ENCODE data around the gene EXOSC6. TPM values are rescaled to one million over a fixed set of nuclear protein-coding genes. Genes with fewer than 3 reads are reported as not detected.
"Not testable (repeated sequence)": the region's sequence is repeated elsewhere in the genome, so short reads cannot be mapped to it uniquely, and the experiment has no call there.

Gene EXOSC6
- total RNA-seq, 1 experiment from 2014 or later: 20.9 TPM

DNA sequence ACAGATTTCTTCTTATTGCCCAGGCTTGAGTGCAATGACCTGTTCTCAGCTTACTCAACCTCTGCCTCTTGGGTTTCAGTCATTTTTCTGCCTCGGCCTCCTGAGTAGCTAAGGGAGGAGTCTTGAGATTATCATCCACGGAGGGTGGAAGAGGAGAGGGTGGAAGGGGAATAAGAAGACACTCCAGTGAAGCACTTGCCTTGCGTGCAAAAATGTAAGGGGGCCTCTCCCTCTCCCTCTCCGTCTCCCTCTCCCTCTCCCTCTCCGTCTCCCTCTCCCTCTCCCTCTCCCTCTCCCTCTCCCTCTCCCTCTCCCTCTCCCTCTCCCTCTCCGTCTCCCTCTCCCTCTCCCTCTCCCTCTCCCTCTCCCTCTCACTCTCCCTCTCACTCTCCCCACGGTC is 48.2 kb downstream of the EXOSC6 start:
- not testable (repeated sequence) for DNase-seq (ENCODE audit: extremely low read depth, low read depth)

DNA sequence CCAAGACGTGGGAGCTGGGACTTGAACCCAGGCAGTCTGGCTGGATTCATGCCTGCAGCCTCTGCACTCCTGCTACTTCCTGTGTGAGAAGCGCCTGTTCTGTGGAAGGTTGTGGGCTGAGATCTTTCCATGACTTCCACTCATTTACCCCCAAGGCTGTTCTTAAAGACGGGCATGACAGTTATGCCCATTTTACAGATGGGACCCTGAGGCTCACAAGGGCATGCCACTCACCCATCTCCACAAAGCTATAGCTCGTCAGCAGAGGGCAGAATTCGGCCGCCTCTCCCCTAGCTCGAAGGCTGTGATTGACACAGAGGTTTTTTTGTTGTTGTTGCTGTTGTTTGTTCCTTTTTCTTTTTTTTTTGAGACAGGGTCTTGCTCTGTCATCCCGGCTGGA is 51.7 kb downstream of the EXOSC6 start:
- DNase-seq (ENCODE audit: extremely low read depth, low read depth): not testable (repeated sequence)

GRCh38 chr16:70199170-70199569 is 52.6 kb downstream of the EXOSC6 start:
- not testable (repeated sequence) for DNase-seq (ENCODE audit: extremely low read depth, low read depth)

- DNase-seq (ENCODE audit: extremely low read depth, low read depth): not testable (repeated sequence)
Measured at GRCh38 chr16:70198666-70199065, 53.1 kb downstream of the EXOSC6 start.

DNA sequence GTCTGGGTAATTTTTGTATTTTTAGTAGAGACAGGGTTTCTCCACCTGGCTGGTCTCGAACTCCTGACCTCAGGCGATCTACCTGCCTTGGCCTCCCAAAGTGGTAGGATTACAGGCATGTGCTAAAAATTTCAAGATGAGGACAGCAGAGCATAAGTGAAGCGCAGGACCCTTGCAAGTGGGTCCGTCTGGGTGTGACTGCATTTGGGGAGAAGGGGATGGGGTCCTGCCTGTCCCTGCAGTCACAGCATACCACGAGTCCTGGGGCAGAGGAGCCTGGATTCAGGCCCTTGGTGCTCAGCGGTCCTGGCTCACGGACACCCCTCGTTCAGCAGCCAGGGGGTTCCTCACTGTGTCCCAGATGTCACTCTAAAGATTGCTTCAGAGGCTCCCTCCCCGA is 53.5 kb downstream of the EXOSC6 start:
- DNase-seq (ENCODE audit: extremely low read depth, low read depth): not testable (repeated sequence)

DNA sequence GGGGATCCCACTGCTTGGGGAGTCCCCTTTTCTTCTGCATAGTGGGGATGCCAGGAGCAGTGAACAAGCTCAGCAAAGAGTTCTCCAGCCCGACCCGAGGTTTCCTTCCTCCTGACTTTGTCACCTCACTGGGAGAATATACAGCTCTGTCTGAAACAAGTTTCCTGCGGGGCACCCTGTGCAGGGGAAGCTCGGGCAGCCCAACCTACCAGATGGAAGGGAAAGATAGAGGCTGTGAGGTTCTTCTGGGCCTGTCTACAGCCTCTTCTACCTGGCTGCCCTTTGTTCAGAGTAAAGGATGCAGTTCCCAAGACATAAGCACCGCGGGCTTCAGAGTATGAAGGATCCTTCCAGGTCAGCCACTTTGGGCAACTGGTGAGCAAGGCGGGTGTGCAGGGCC is 54.1 kb downstream of the EXOSC6 start:
- DNase-seq (ENCODE audit: extremely low read depth, low read depth): not testable (repeated sequence)

Small RNA genes within 50 kb of the gene (small RNA-seq; reads per million reads assigned to genes)
- gene AC009060.2 (0 reads per million in 2 experiments), gene RN7SL279P (0 reads per million in 2 experiments)

Other genes with a start within 250 kb of the EXOSC6 start
- gene PDPR, start 137.6 kb downstream of the EXOSC6 start, total RNA-seq (2014; rRNA removed; shearing (Covaris generic)): 6.2 and 8.1 TPM in 2 replicates
- 0.30 TPM in 1 of 2 replicates, not detected in the other for gene CLEC18C, start 78.2 kb downstream of the EXOSC6 start, total RNA-seq (2014; rRNA removed; shearing (Covaris generic))
- gene AARS1, start 37.6 kb upstream of the EXOSC6 start, total RNA-seq (2014; rRNA removed; shearing (Covaris generic)): 130 and 168 TPM in 2 replicates
- 33.3 and 41.2 TPM in 2 replicates for gene DDX19B, start 47.2 kb upstream of the EXOSC6 start, total RNA-seq (2014; rRNA removed; shearing (Covaris generic))
- gene DDX19A, start 95.0 kb upstream of the EXOSC6 start, total RNA-seq (2014; rRNA removed; shearing (Covaris generic)): 25.5 and 28.8 TPM in 2 replicates
- 10.6 and 11.6 TPM in 2 replicates for gene ST3GAL2, start 187.2 kb upstream of the EXOSC6 start, total RNA-seq (2014; rRNA removed; shearing (Covaris generic))
- 6.0 and 9.2 TPM in 2 replicates for gene FCSK, start 202.7 kb upstream of the EXOSC6 start, total RNA-seq (2014; rRNA removed; shearing (Covaris generic))